Keratinocyte (primary cell): ENCODE measurements around the gene ZNF701. TPM values are rescaled to one million over a fixed set of nuclear protein-coding genes. Genes with fewer than 3 reads are reported as not detected.
"Not testable (repeated sequence)": the region's sequence is repeated elsewhere in the genome, so short reads cannot be mapped to it uniquely, and the experiment has no call there.

Experiments used
- DNase-seq: peaks from one replicate; pipeline ENCODE4 v3.0.0-alpha.2; 2011; ENCODE audit warnings: low read depth, missing footprints, low spot score
- FAIRE-seq: peaks from 2 replicates; lab custom pipeline; 2011; peaks lifted over from hg19 to GRCh38; lab: Jason Lieb, UNC
- H2AFZ ChIP-seq: 2 replicates; pipeline ENCODE4 v1.6.0; 2012; ENCODE audit warnings: low read length, control low read depth, inconsistent platforms; ENCODE audit not compliant: control insufficient read depth
- H3K27ac ChIP-seq: 2 replicates; pipeline ENCODE4 v1.5.1; 2011; ENCODE audit warnings: low read length; ENCODE audit not compliant: control insufficient read depth, insufficient read depth
- H3K27me3 ChIP-seq: 3 replicates; pipeline ENCODE4 v1.6.0; 2011; ENCODE audit warnings: low read length; ENCODE audit not compliant: control insufficient read depth, insufficient read depth; ENCODE audit errors: extremely low read depth
- H3K36me3 ChIP-seq, 2 experiments: 2 replicates in 1 of 2; 3 replicates in 1 of 2; pipeline ENCODE4 v1.5.1; 2011; ENCODE audit warnings: low read length in 2 of 2, mild to moderate bottlenecking in 1 of 2; ENCODE audit not compliant: control insufficient read depth in 2 of 2, insufficient read depth in 2 of 2; ENCODE audit errors: extremely low read depth in 1 of 2
- H3K4me1 ChIP-seq: 3 replicates; pipeline ENCODE4 v1.5.1; 2011; ENCODE audit warnings: low read length; ENCODE audit not compliant: control insufficient read depth, insufficient read depth; ENCODE audit errors: extremely low read depth
- H3K4me2 ChIP-seq: 3 replicates; pipeline ENCODE4 v1.6.0; 2011; ENCODE audit warnings: low read depth, low read length; ENCODE audit not compliant: control insufficient read depth, insufficient read depth; ENCODE audit errors: extremely low read depth
- H3K4me3 ChIP-seq, 3 experiments: fragments of 200-600 bp in 1 of 3; sonication (generic) in 1 of 3; 2 replicates in 2 of 3; 3 replicates in 1 of 3; pipeline ENCODE4 v1.5.1; 2011 to 2016; ENCODE audit warnings: low read length in 3 of 3, mild to moderate bottlenecking in 3 of 3, control low read depth in 2 of 3, inconsistent platforms in 1 of 3, low read depth in 1 of 3, mixed read lengths in 1 of 3, mixed run types in 1 of 3, moderate library complexity in 1 of 3; ENCODE audit not compliant: control insufficient read depth in 2 of 3, insufficient read depth in 2 of 3; ENCODE audit errors: extremely low read depth in 1 of 3
- H3K79me2 ChIP-seq: 2 replicates; pipeline ENCODE4 v1.6.0; 2012; ENCODE audit warnings: low read length; ENCODE audit not compliant: control insufficient read depth, insufficient read depth
- H3K9ac ChIP-seq: 3 replicates; pipeline ENCODE4 v1.6.0; 2011; ENCODE audit warnings: low read length; ENCODE audit not compliant: control insufficient read depth, insufficient read depth; ENCODE audit errors: extremely low read depth
- H3K9me1 ChIP-seq: 3 replicates; pipeline ENCODE4 v1.6.0; 2011; ENCODE audit warnings: low read length; ENCODE audit not compliant: control insufficient read depth, insufficient read depth; ENCODE audit errors: extremely low read depth
- H3K9me3 ChIP-seq: 2 replicates; pipeline ENCODE4 v1.5.1; 2012; ENCODE audit warnings: low read depth, low read length; ENCODE audit not compliant: control insufficient read depth
- H4K20me1 ChIP-seq: 3 replicates; pipeline ENCODE4 v1.6.0; 2011; ENCODE audit warnings: low read length; ENCODE audit not compliant: control insufficient read depth, insufficient read depth; ENCODE audit errors: extremely low read depth
- EZH2 ChIP-seq: IDR thresholded peaks from one replicate; pipeline ENCODE4 v1.6.1; 2012; ENCODE audit warnings: inconsistent platforms, mild to moderate bottlenecking, low read length, moderate library complexity
- dilution Hi-C: fragments of 300-500 bp; cut with MboI; formaldehyde crosslinking; loops from one replicate; pipeline ENCODE4 v1.7.0; 2020; ENCODE audit warnings: low sequenced_read_pairs; ENCODE audit not compliant: extremely low pct_ligation_motif_present
- polyA plus RNA-seq, 5 experiments: library from polyadenylated mRNA; depleted of rRNA in 3 of 5; stranded (reverse) in 3 of 5; stranded (forward) in 1 of 5; unstranded in 1 of 5; fragments of >200 nt; gene quantifications; 1 replicate in 1 of 5; 2 replicates in 3 of 5; 3 replicates in 1 of 5; pipeline versions ENCODE4 v1.2.1 to v1.2.3, GENCODE V29; 2011 to 2012; ENCODE audit warnings: missing spikeins in 2 of 5, low read depth in 1 of 5, low replicate concordance in 1 of 5
- TF ChIP-seq, protein P1 (sequence below), 3 experiments: IDR thresholded peaks in 1 of 3; conservative IDR thresholded peaks in 1 of 3; optimal IDR thresholded peaks in 1 of 3; 2 replicates in 2 of 3; 3 replicates in 1 of 3; pipeline versions ENCODE3 to v1.5.1; 2011; ENCODE audit warnings: low read length in 3 of 3, mild to moderate bottlenecking in 3 of 3, moderate library complexity in 2 of 3, control low read depth in 1 of 3, inconsistent platforms in 1 of 3; ENCODE audit not compliant: insufficient read depth in 2 of 3; ENCODE audit errors: extremely low read depth in 1 of 3

Gene ZNF701
- polyA plus RNA-seq, 1 donor (not counting 4 experiments of a cell fraction or from before 2014, with no cell fraction given), result 7.2 TPM

DNA sequence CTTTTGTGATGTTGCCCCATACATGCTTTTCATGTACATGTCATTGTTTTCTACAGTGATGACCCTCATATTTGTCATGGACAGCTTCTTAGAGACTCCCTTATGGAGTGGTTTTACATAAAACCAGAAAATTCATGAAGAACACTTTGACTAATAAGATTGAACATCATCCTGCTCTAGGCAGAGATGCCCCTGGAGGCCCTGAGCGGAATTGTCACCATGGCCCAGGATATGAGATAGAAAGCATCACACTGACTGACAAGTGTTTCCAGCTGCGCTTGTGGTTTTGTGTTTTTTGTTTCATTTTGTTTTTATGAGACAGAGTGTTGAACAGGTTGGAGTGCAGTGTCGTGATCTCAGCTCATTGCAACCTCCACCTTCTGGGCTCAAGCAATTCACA is 22.2 kb downstream of the ZNF701 start:
- no peak overlapping the region for H3K4me3 ChIP-seq

DNA sequence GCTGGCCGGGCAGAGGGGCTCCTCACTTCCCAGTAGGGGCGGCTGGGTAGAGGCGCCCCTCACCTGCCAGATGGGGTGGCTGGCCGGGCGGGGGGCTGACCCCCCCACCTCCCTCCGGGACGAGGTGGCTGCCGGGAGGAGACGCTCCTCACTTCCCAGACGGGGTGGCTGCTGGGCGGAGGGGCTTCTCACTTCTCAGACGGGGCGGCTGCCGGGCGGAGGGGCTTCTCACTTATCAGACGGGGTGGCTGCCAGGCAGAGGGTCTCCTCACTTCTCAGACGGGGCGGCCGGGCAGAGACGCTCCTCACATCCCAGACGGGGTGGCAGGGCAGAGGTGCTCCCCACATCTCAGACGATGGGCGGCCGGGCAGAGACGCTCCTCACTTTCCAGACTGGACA is 23.4 kb downstream of the ZNF701 start:
- H3K79me2 ChIP-seq, H3K9me3 ChIP-seq, H3K9me1 ChIP-seq, H3K27ac ChIP-seq, H2AFZ ChIP-seq, H3K36me3 ChIP-seq, FAIRE-seq, dilution Hi-C loops, DNase-seq, H3K4me2 ChIP-seq, H3K9ac ChIP-seq, H3K4me3 ChIP-seq, H3K27me3 ChIP-seq, H4K20me1 ChIP-seq, H3K4me1 ChIP-seq: not testable (repeated sequence)

More for the DNA sequence above, 22.2 kb downstream of the ZNF701 start:
- H3K9me3 ChIP-seq, result peaks cover 6% of the 10 kb centered on the region
- H3K27ac ChIP-seq, result no peak overlapping the region
- no peak overlapping the region for H2AFZ ChIP-seq
- no peaks in the 10 kb centered on the region for H3K9me1 ChIP-seq
- DNase-seq (no peak), FAIRE-seq (no peak)
- dilution Hi-C loops, result no loop called here
- H3K36me3 ChIP-seq, result peaks cover 0 to 4% of the 10 kb centered on the region in 2 experiments
- H3K79me2 ChIP-seq, result no peaks in the 10 kb centered on the region
- H3K27me3 ChIP-seq, result no peaks in the 10 kb centered on the region
- H3K9ac ChIP-seq, result no peak overlapping the region
- no peak overlapping the region for H3K4me2 ChIP-seq
- no peak for TF ChIP-seq EZH2
- TF ChIP-seq, protein P1, sequence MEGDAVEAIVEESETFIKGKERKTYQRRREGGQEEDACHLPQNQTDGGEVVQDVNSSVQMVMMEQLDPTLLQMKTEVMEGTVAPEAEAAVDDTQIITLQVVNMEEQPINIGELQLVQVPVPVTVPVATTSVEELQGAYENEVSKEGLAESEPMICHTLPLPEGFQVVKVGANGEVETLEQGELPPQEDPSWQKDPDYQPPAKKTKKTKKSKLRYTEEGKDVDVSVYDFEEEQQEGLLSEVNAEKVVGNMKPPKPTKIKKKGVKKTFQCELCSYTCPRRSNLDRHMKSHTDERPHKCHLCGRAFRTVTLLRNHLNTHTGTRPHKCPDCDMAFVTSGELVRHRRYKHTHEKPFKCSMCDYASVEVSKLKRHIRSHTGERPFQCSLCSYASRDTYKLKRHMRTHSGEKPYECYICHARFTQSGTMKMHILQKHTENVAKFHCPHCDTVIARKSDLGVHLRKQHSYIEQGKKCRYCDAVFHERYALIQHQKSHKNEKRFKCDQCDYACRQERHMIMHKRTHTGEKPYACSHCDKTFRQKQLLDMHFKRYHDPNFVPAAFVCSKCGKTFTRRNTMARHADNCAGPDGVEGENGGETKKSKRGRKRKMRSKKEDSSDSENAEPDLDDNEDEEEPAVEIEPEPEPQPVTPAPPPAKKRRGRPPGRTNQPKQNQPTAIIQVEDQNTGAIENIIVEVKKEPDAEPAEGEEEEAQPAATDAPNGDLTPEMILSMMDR (optimal IDR thresholded peaks at IDR 0.05 in 1 of 3, IDR thresholded peaks at IDR 0.05 in 1 of 3, conservative IDR thresholded peaks at IDR 0.05 in 1 of 3; ENCODE audit: extremely low read depth in 1 of 3, insufficient read depth in 2 of 3, low read length in 3 of 3), result peak in 2 of 3 experiments; percentile 9 to 13
- H3K4me1 ChIP-seq, result no peaks in the 10 kb centered on the region
- no peaks in the 10 kb centered on the region for H4K20me1 ChIP-seq

DNA sequence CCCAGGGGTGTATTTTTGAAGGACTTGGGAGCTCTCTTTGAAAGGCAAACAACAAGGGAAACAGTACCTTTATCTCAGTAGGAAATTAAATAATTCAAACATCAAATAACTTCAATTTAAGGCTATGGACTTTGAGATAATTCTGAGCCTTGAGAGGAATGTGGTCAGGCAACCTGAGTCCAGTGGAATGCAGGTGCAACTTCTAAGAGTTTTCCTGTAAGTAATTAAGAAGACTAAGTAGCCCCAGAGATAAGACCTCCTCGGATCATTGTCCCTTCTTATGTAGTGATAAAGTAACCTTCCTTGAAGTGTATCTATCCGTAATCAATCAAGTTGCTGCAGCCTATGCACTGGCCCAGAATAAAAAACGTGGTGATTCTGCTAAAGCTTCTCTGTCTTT is 29.2 kb downstream of the ZNF701 start:
- no peak overlapping the region for H3K9ac ChIP-seq
- no peak overlapping the region for H3K4me2 ChIP-seq
- no peaks in the 10 kb centered on the region for H3K9me1 ChIP-seq
- peaks cover 0 to 4% of the 10 kb centered on the region in 2 experiments for H3K36me3 ChIP-seq
- H3K4me1 ChIP-seq, result peaks cover 4% of the 10 kb centered on the region
- no peak overlapping the region for H3K27ac ChIP-seq
- no peak overlapping the region for H2AFZ ChIP-seq
- no peak overlapping the region for H3K4me3 ChIP-seq
- no peak for DNase-seq
- H3K27me3 ChIP-seq, result no peaks in the 10 kb centered on the region
- TF ChIP-seq, protein P1 (optimal IDR thresholded peaks at IDR 0.05 in 1 of 3, IDR thresholded peaks at IDR 0.05 in 1 of 3, conservative IDR thresholded peaks at IDR 0.05 in 1 of 3; ENCODE audit: extremely low read depth in 1 of 3, insufficient read depth in 2 of 3, low read length in 3 of 3), result no peak
- no peak for TF ChIP-seq EZH2
- dilution Hi-C loops, result no loop called here
- no peak for FAIRE-seq
- H3K9me3 ChIP-seq, result peaks cover 4% of the 10 kb centered on the region
- no peaks in the 10 kb centered on the region for H3K79me2 ChIP-seq
- H4K20me1 ChIP-seq, result no peaks in the 10 kb centered on the region
